Measurements from ENCODE around the gene FSD1L. TPM values are rescaled to one million over a fixed set of nuclear protein-coding genes. Genes with fewer than 3 reads are reported as not detected.

The FSD1L gene
- 1 to 10 TPM; 3.3 to 3.4 TPM for total RNA-seq

DNA sequence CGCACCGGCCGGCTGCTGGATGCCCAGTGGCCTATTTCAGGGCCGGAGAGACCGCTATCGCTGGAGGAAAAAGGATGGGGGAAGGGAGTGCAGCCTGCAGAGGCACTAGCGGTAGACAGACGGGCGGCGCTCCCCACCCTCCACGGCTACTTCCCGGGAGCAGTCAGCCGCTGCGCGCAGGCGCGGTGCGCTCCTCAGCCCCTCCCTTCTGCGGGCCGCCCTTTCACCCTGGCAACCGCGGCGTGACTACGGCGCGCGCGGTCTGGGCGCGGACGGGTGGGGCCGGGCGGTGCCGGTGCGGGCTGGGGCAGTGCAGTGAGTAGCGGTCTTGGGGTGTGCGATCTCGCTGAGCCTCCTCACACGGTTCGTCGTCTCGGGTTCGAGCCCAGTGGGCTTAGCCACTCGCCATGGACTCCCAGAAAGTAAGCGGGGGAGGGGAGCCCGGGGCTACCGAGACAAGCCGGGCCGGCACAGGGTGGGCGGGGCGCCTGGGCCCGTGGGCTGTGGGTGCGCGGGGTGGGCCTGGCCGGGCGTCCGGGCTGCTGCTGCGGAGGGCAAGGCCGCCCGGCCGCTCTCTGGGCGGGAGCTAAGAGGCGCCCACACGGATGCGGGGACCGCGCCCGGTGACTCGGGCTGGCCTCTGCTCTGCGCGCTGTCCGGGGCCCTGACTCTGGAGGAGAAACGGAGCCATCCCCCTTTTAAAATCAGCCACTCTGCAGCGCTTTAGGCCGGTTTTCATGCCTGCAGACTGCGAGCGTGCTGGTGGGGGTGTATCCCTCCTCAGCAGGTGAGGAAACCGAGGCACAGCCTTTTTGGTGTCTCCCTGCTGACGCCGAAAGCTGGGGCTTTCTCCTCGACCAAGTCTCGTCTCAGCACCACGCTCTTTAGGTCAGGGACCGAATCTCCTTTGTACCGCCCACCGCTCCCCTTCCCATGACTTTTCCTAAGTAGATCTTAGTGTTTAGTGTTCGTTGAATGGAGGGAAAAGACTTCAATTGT lies at the start of gene FSD1L:
FSD1L (plus strand) TSS at position 221 of the 999 bp plus-strand sequence; CDS start at position 408, 187 bp downstream.

DNA sequence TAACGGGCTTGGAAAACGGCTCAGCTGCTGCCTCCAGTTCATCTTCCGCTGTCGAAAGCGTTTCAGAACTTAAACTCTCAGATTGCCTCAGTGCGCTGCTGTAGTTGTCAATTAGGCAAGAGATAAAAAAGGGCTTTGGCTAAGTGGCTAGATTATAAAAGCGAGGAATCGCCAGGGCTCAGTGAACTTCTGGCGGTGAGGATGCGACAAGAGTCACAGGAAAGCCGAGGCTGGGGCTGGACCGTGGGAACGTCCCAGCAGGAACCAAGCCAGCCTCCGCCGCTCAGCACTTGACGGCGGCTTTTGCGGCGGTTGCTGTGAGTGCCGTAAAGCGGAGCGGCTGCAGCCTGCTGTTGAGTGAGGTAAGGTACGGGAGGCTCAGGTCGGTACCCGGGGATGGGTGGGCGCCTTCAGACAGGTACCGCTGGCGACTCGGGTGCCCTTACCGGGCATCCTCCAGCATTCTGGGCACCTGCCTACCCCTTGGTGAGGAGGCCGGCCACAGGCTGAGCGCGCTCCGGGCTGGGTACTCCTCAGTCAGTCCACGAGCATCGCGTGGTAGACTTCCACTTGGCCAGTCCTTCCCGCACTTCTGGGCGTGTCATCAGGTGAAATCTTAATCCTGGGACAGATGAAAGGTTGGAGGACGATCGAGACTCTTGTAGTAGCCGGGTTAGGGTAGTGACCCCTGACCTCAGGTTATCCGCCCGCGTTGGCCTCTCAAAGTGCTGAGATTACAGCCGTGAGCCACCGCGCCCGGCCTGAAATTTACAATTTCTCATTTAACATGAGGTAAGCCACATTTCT lies 110.2 kb downstream of the FSD1L start, which contains the start of gene FKTN:
FKTN (plus strand) TSS at position 328 of the 807 bp plus-strand sequence. CDS start 16,902 bp downstream, outside the sequence.

Other genes starting within 250 kb of the FSD1L start
- gene SLC44A1, start 203.4 kb upstream of the FSD1L start, total RNA-seq, result 10 to 100 TPM; 10.6 to 10.9 TPM
- gene FKTN, start 110.1 kb downstream of the FSD1L start, total RNA-seq, result 10 to 100 TPM; 10.3 to 10.9 TPM
- under 1 TPM in 1 of 2 experiments, not detected in 1; 0.33 TPM for gene TAL2, start 214.4 kb downstream of the FSD1L start, total RNA-seq
- gene TMEM38B, start 246.5 kb downstream of the FSD1L start, total RNA-seq, result 1 to 10 TPM; 5.4 to 7.7 TPM